ENCODE results near the gene TDRD6.
"Not testable (repeated sequence)": the region's sequence is repeated elsewhere in the genome, so short reads cannot be mapped to it uniquely, and the experiment has no call there.

The TDRD6 gene

GRCh38 chr6:46734867-46735719 is 47.4 kb downstream of the TDRD6 start, which contains the start of gene PLA2G7:
TSS of gene PLA2G7 (minus strand) at chr6:46735375. CDS start at chr6:46722891, 12,484 bp downstream.
- H3K27ac ChIP-seq = peak within 1 kb of the TSS; percentile 66

GRCh38 chr6:46735720-46736031 is 48.0 kb downstream of the TDRD6 start:
- peak overlapping the region; percentile 66 for H3K27ac ChIP-seq
- TF ChIP-seq CTCF (IDR thresholded peaks at IDR 0.05) = no peak
- no peak for TF ChIP-seq ZFX (IDR thresholded peaks at IDR 0.05; ENCODE audit: borderline replicate concordance)

More at GRCh38 chr6:46734867-46735719, 47.4 kb downstream of the TDRD6 start, which contains the start of gene PLA2G7:
- TF ChIP-seq CTCF (IDR thresholded peaks at IDR 0.05) = no peak

GRCh38 chr6:46736906-46737305 is 49.2 kb downstream of the TDRD6 start:
- TF ChIP-seq CTCF (IDR thresholded peaks at IDR 0.05) (no peak), ZFX (IDR thresholded peaks at IDR 0.05; ENCODE audit: borderline replicate concordance) (no peak)
- no peak overlapping the region for H3K27ac ChIP-seq

- no peak overlapping the region for H3K27ac ChIP-seq
- TF ChIP-seq ZFX (IDR thresholded peaks at IDR 0.05; ENCODE audit: borderline replicate concordance) (no peak), CTCF (IDR thresholded peaks at IDR 0.05) (no peak)
These were observed 53.8 kb downstream of the TDRD6 start for GRCh38 chr6:46741482-46741881.

GRCh38 chr6:46741910-46742309 is 54.2 kb downstream of the TDRD6 start:
- TF ChIP-seq ZFX (IDR thresholded peaks at IDR 0.05; ENCODE audit: borderline replicate concordance) = no peak
- TF ChIP-seq CTCF (IDR thresholded peaks at IDR 0.05) = no peak
- H3K27ac ChIP-seq = no peak overlapping the region

GRCh38 chr6:46743425-46744158 is 55.9 kb downstream of the TDRD6 start:
- H3K27ac ChIP-seq = no peak overlapping the region
- TF ChIP-seq ZFX (IDR thresholded peaks at IDR 0.05; ENCODE audit: borderline replicate concordance) = no peak
- no peak for TF ChIP-seq CTCF (IDR thresholded peaks at IDR 0.05)

- H3K27ac ChIP-seq = not testable (repeated sequence)
These were observed 56.6 kb downstream of the TDRD6 start for GRCh38 chr6:46744159-46744725.
